NCI-H2107 treated with DMSO at 0.1 percent for 48 hours (cell line): Measurements from ENCODE around the gene ZNF687.
A peak's percentile ranks its signal among the peaks of the same experiment; 100 is the strongest.

ENCODE experiments used
- DNase-seq: peaks from one replicate; lab custom pipeline; 2025; ENCODE audit not compliant: unreplicated experiment; lab: John Stamatoyannopoulos, UW

The ZNF687 gene

DNA sequence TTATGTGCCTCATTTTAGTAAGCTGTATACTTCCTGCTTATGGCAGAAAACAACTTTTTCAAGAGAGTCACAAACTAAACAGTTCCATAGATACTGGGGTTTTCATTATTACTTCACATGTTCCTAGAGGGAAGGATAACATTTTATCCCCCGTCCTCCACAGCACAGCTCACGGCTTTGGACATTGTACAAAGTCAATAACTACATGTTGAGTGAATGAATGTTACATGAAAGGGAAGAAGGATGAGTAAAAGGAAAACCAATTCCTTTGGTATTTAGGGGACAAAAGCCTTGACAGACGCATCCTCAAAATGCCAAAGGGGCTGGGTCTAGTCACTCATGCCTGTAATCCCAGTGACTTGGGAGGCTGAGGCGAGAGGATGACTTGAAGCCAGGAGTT lies 30.3 kb downstream of the ZNF687 start:
- DNase-seq: no peak

GRCh38 chr1:151312826-151313225 lies 30.7 kb downstream of the ZNF687 start:
- DNase-seq: no peak

DNA sequence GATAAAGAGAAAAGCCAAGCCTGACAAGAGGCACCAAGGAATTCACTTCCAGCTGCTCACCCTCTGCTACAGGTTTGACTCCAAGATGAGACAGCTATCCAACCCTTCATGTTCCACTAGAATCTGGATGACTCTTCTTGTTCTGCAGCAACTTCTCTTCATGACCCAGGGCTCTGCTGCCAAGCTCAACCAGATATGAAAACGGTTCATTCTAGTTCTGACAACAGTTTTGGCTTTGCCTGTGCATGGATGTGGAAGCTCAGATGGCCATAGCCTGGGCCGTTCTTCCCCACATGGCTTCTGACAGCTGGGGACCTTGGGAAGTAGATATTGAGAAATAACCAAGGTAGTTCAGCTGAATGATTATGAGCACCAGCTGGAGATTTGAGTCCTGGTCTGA lies 31.4 kb downstream of the ZNF687 start:
- DNase-seq: no peak

DNA sequence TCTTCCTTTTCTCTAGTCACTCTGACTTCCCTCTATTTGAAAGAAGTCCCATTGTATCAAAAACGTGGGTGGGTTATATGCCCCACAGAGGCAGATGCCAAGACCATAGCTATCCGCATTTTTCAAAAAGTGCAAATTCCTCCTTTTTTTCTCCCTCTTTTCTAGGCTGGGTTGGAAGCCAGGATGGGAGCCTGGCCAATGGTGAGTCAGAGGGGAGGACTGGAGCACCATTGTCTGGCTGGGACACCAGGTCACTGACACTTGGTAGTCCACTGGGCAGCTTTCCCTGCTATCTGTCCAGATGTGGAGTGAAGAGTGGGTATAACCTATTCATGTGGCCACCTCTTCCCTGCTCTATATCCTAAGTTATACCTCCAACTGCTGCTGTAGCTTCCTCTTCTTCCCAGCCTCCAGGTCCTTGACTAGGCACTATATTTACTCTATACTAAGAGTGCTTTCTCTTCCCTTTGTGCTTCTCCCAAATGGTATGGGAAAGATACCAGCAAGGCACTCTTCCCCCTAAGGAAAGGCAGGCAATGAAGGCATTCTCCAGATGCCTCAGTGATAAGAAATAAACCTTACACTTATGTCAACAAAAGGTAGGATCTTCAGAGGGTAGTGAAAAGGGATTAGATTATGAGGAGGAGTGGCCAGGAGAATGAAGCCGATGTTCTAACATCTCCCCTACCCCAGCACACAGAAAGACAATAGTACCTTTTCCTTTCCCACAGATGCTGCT lies 32.2 kb downstream of the ZNF687 start:
- DNase-seq: no peak

DNA sequence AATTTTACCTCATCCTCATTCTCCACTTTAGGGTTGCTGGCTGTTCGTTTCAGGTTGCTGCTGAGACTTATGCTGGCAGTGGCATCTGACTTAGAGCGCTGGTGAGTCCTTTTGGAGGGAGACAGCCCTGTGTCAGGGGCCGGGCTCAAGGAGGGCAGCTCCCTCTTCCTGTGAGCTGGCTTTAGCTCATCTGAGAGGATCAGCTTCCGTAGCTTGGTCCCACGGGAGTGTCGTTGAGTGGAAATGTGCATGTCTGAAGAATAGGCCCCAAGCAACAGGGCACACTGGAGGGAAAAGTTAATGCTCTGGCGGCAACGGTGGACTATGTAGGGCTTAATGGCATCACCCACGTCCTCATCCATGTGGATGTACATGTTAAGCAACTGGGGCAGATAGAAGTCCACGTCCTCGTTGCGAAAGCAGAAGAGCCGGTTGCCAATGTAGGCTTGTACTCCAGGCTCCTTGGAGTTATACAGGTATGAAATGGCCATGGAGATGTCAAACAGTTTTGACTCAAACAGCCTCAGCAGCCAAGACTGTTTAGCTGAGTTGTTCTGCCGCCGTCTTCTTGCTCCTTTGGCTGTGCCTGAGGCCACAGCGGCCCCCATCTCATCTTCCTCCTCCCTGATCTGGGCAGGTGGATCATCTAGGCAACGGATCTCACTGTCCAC lies 33.6 kb downstream of the ZNF687 start:
- DNase-seq: no peak

GRCh38 chr1:151318975-151319374 lies 36.9 kb downstream of the ZNF687 start:
- DNase-seq: no peak

DNA sequence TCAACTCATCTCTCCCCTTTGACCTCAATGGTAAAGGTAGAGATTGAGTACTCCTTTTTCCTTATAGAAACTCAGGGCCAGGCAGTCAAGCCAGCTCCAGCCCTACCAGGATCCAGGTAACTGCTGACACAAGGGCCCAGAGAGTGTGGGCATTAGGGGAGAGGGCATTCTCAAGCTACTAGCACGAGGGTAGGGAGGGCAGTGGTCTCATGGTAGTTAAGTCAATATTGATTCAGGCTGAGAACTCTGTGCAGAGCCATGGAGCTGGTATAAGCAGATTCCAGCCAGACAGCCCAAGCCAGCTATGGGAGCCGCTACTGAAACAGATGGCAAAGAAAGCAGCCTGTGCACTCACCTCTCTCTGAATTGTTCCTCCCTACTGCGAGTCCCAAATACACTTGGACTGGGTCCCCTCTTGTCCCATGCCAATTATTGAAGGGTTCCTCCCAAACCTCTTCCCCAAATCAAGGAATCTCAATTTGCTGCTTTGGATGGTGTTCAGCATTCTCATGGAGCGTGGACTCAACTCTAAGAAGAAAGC lies 42.4 kb downstream of the ZNF687 start:
- DNase-seq: no peak

DNA sequence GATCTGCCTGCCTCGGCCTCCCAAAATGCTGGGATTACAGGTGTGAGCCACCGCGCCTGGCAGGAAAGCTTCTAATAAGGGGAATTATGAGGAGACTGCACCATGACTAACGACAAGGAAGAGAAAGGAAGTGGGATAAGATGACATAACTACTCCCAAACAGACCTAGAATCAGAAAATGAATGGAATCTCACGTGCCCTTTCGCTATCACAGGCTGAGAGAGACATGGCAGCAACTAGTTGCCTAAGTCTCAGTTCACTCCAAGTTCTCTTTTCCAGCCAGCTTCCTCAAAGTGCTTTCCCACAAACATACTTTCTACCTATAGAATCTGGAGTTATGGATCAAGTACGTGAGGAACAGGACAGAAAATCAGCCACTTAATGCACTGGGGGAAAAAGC lies 43.1 kb downstream of the ZNF687 start:
- DNase-seq: no peak

GRCh38 chr1:151325646-151326429 lies 43.7 kb downstream of the ZNF687 start:
- no peak for DNase-seq

GRCh38 chr1:151326619-151327222 lies 44.6 kb downstream of the ZNF687 start:
- DNase-seq: peak; percentile 34

DNA sequence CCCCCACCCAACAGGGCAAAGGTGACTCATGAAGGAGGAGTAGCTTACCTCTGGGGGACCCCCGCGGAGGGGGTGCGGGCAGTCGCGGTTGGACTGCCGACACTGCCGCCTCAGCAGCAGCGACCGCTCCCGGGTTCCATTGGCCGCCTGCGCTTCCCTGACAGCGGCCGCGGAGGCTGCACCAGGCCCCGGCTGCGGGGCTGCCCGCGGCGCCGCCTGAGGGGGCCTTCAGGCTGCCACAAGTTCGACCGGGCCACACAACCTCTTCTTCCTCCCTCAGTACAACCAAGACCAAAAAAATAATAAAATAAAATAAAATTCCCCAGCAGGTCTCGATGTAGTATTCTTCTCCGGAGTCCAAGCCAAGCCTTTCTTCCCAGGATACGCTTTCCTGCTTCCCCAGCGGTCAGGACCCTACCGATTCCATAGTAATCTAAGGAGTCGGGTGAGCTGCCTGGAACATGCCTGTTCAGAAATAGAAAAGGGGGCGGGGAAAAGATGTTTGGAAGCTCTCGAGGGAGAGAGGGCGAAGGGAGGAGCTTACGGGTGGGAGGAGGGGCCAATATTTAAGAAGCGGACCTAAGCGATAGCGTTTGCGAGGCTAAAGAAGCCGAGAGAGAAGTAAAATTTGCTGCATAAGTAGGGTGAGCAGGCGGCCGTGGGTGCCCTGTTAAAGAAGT lies 45.3 kb downstream of the ZNF687 start, which contains the start of gene PI4KB:
Gene PI4KB, minus strand, starts transcription at position 194 of the 680 bp plus-strand sequence. CDS start 10,935 bp downstream, outside the sequence.
- DNase-seq: peak; percentile 98

GRCh38 chr1:151327903-151328674 lies 46.0 kb downstream of the ZNF687 start:
- DNase-seq: no peak

- DNase-seq: no peak
These were observed 52.7 kb downstream of the ZNF687 start for GRCh38 chr1:151334822-151335221.

- no peak for DNase-seq
These were observed 54.5 kb downstream of the ZNF687 start for GRCh38 chr1:151336556-151336955.

DNA sequence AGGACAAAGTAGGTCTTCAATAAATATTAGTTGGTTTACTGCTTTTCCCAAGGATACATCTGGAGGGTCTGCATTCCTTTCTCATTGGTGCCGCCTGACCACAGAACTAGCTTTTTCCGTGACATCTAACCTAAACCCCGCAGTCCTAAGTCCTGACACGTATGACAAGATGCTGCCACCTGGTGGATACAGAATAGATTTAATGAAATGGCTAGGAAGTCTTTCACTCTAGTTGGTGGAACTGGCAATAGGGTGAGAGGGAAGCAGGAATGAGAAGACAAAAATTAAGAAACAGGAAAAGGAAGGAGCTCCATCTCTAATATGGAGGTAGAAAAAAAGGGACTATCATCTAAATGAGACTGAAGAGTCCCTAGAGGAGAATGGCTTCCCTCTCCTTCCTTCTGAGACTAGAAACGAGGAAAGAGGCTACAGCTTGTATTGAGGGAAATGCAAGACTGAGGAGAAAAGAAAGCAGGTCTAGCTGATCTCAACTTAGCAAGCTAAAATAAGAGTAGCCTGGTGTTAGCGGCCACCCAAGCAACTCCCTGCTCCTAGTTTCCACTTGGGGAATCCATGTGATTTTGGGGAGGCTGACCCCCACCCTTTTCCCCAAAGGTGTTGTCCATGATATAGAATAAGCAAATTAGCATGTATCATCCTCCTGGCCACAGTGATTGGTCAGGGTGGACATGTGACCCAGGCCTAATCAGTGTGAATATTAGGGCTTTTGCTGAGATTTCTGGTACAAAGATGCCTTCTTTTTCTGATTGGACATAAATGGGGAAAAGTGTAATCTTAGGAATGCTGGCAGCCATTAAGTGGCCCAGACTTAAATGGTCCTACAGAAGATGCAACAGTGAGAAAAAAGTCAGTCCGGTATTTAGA lies 59.0 kb downstream of the ZNF687 start:
- DNase-seq: peak; percentile 86
